ENCODE data around the gene ENDOG. TPM values are rescaled to one million over a fixed set of nuclear protein-coding genes. Genes with fewer than 3 reads are reported as not detected.
"Not testable (repeated sequence)": the region's sequence is repeated elsewhere in the genome, so short reads cannot be mapped to it uniquely, and the experiment has no call there.

ENDOG gene
- total RNA-seq, 1 donor from 2014 or later, result 20.5 TPM

DNA sequence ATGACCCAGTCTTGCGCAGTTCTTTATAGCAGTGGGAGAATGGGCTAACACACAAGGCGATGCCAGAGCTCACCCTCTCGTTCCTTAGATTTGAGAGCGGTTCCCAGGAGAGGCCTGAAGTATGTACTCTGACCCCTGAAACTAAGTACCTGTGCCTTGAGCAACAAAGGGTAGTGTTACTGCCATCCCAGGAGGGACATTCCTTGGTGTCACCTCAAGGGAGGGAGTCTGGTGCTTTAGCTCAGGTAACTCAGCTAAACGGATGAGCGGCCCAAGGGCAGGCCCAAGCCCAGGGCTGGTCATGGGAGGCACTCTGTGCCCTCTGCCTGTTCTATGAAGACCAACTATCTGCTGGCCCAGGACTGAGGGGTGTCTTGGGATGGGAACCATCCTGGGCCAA lies 43.2 kb downstream of the ENDOG start:
- Histone ChIP-seq H3K27me3 (ENCODE audit: control insufficient read depth, insufficient read depth, low read length) (no peaks in the 10 kb centered on the region), H3K36me3 (ENCODE audit: control insufficient read depth, insufficient read depth, low read length) (no peaks in the 10 kb centered on the region), H3K4me3 (ENCODE audit: low read depth, low read length) (no peak overlapping the region)
- TF ChIP-seq, protein P1, sequence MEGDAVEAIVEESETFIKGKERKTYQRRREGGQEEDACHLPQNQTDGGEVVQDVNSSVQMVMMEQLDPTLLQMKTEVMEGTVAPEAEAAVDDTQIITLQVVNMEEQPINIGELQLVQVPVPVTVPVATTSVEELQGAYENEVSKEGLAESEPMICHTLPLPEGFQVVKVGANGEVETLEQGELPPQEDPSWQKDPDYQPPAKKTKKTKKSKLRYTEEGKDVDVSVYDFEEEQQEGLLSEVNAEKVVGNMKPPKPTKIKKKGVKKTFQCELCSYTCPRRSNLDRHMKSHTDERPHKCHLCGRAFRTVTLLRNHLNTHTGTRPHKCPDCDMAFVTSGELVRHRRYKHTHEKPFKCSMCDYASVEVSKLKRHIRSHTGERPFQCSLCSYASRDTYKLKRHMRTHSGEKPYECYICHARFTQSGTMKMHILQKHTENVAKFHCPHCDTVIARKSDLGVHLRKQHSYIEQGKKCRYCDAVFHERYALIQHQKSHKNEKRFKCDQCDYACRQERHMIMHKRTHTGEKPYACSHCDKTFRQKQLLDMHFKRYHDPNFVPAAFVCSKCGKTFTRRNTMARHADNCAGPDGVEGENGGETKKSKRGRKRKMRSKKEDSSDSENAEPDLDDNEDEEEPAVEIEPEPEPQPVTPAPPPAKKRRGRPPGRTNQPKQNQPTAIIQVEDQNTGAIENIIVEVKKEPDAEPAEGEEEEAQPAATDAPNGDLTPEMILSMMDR (IDR thresholded peaks at IDR 0.05; ENCODE audit: insufficient read depth, low read length, poor library complexity, severe bottlenecking), result no peak
- DNase-seq (ENCODE audit: low read depth), result no peak

DNA sequence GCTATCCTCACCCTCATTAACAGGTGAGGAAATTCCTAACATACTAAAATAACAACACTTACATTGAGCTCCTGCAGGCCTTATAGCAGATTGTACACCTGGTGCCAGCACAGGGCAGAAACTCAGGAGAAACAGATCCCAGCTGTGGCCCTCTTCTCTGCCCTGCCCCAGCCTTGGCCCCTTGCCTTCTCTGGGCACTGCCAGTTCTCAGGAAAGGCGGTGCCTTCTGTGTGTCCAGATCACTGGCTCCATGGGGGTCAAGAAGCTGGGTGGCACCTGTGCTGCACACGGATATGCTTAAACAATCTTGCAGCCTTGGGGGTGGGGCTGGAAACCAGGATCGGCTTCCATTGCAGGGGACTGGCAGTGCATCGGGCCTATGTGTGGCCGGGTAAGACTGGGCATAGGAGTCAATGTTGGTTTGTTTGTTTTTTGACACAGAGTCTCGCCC lies 44.1 kb downstream of the ENDOG start:
- H3K4me3 ChIP-seq (ENCODE audit: low read depth, low read length), result no peak overlapping the region
- TF ChIP-seq, protein P1 (IDR thresholded peaks at IDR 0.05; ENCODE audit: insufficient read depth, low read length, poor library complexity, severe bottlenecking), result no peak
- DNase-seq (ENCODE audit: low read depth), result no peak
- H3K27me3 ChIP-seq (ENCODE audit: control insufficient read depth, insufficient read depth, low read length), result no peaks in the 10 kb centered on the region
- H3K36me3 ChIP-seq (ENCODE audit: control insufficient read depth, insufficient read depth, low read length), result no peaks in the 10 kb centered on the region

DNA sequence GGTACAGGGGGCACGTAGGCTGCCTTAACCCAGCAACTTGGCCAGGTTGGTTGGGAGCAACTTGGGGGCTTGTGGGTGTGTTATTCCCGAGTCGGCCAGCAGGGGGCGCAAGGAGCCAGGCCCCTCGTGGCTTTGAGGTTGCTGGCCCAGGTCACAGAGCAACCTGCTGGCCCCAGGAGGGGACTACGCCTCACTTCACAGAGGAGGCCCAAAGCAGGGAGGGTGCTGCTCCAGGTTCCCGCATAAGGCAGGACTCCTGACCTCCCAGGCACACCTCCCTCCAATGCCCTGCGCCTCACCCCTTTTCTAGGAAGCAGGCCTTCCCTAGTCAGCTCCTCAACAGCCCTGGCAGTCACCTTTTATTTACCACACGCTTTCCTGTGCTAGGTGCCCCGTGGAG lies 45.3 kb downstream of the ENDOG start:
- no peaks in the 10 kb centered on the region for H3K27me3 ChIP-seq (ENCODE audit: control insufficient read depth, insufficient read depth, low read length)
- no peak for DNase-seq (ENCODE audit: low read depth)
- no peaks in the 10 kb centered on the region for H3K36me3 ChIP-seq (ENCODE audit: control insufficient read depth, insufficient read depth, low read length)
- TF ChIP-seq, protein P1 (IDR thresholded peaks at IDR 0.05; ENCODE audit: insufficient read depth, low read length, poor library complexity, severe bottlenecking), result peak; percentile 97
- no peak overlapping the region for H3K4me3 ChIP-seq (ENCODE audit: low read depth, low read length)

DNA sequence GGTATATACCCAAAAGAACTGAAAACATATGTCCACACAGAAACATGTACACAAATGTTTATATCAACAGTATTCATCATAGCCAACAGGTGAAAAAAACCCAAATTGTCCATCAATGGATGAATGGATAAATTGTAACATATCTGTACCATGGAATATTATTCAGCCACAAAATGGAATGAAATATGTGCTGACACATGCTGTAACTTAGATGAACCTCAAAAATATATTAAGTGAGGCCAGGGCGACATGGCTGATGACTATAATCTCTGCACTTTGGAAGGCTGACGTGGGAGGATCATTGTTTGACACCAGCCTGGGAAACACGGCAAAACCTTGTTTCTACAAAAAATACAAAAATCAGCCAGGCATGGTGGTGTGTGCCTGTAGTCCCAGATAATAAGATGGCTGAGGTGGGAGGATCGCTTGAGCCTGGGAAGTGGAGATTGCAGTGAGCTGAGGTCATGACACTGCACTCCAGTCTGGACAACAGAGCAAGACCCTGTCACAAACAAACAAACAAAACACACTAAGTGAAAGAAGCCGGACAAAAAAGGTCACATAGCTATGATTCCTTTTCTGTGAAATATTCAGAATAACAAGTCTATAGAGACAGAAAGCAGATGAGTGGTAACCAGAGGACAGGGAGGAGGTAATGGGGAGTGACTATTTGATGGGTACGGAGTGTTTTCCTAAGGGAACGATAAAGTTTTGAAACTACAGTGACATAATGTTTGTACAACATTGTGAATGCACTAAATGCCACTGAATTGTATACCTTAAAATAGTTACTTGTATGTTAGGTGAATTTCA lies 52.0 kb downstream of the ENDOG start:
- TF ChIP-seq, protein P1 (IDR thresholded peaks at IDR 0.05; ENCODE audit: insufficient read depth, low read length, poor library complexity, severe bottlenecking), result no peak
- no peaks in the 10 kb centered on the region for H3K36me3 ChIP-seq (ENCODE audit: control insufficient read depth, insufficient read depth, low read length)
- DNase-seq (ENCODE audit: low read depth), result no peak
- H3K27me3 ChIP-seq (ENCODE audit: control insufficient read depth, insufficient read depth, low read length), result no peaks in the 10 kb centered on the region
- H3K4me3 ChIP-seq (ENCODE audit: low read depth, low read length), result no peak overlapping the region

DNA sequence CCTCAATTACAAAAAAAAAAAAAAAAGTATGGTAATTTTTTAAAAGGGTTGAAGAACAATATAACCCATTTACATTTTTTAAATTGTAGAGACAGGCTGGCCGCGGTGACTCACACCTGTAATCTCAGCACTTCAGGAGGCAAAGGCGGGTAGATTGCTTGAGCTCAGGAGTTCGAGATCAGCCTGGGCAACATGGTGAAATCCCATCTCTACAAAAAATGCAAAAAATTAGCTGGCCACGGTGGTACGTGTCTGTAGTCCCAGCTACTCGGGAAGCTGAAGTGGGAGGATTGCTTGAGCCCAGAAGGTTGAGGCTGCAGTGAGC lies 52.6 kb downstream of the ENDOG start:
- not testable (repeated sequence) for H3K36me3 ChIP-seq (ENCODE audit: control insufficient read depth, insufficient read depth, low read length); H3K4me3 ChIP-seq (ENCODE audit: low read depth, low read length); DNase-seq (ENCODE audit: low read depth); H3K27me3 ChIP-seq (ENCODE audit: control insufficient read depth, insufficient read depth, low read length)

Other genes starting within 250 kb of the ENDOG start
- 56.1 and 72.5 TPM in 2 replicates for gene DYNC2I2, start 161.7 kb upstream of the ENDOG start, total RNA-seq
- gene SET, start 129.3 kb upstream of the ENDOG start, total RNA-seq, result 404 and 663 TPM in 2 replicates
- 4.6 and 9.5 TPM in 2 replicates for gene PKN3, start 116.0 kb upstream of the ENDOG start, total RNA-seq
- 96.3 and 104 TPM in 2 replicates for gene ZDHHC12, start 94.4 kb upstream of the ENDOG start, total RNA-seq
- gene ZER1, start 46.6 kb upstream of the ENDOG start, total RNA-seq, result 24.2 and 49.8 TPM in 2 replicates
- 17.7 and 19.0 TPM in 2 replicates for gene TBC1D13, start 31.2 kb upstream of the ENDOG start, total RNA-seq
- 33.1 and 61.1 TPM in 2 replicates for gene SPOUT1, start 11.3 kb downstream of the ENDOG start, total RNA-seq
- 6.8 and 9.4 TPM in 2 replicates for gene KYAT1, start 63.5 kb downstream of the ENDOG start, total RNA-seq
- gene LRRC8A, start 63.6 kb downstream of the ENDOG start, total RNA-seq, result 138 and 155 TPM in 2 replicates
- 17.8 and 21.2 TPM in 2 replicates for gene PHYHD1, start 102.5 kb downstream of the ENDOG start, total RNA-seq
- gene DOLK, start 129.1 kb downstream of the ENDOG start, total RNA-seq, result 29.6 and 30.8 TPM in 2 replicates
- gene NUP188, start 129.2 kb downstream of the ENDOG start, total RNA-seq, result 35.5 and 39.9 TPM in 2 replicates
- gene SH3GLB2, start 209.8 kb downstream of the ENDOG start, total RNA-seq, result 101 and 112 TPM in 2 replicates
- gene MIGA2, start 218.1 kb downstream of the ENDOG start, total RNA-seq, result 21.6 and 22.7 TPM in 2 replicates